ENCODE measurements around the gene CARD9.

The CARD9 gene

DNA sequence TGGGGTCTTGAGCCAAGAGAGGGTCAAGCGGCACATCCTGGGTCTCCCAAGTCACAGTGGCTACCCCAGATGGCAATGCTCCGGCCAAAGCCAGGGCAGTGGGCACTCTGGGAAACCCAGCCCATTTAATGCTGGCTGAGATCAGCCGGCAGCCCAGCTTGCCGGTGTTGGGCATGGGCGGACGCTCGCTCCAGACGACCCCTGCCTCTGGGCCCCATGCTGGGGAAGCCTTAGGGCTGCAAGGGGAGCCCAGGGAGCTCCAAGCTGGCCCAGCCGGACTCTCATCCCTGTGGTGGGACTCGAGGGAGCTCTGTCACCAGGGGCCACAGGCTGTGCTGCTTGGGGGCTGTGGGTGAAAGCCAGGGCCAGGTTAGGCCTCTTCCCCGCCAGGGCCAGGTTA lies 5.9 kb upstream of the CARD9 start:
- no peak for FAIRE-seq

DNA sequence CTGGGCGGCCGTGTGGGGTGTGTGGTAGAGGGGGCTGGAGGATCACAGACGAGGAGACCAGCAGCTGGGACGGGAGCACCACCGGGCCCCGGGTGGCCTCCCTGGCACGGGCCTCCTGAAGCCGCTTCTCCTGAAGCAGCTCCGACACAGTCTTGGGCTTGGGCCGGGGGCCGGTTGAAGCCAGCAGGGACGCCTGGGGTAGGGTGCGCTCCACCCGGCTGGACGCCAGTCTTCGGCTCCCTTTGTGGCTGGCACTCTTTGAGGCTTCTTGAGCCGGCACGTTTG lies 5.5 kb upstream of the CARD9 start:
- no peak for FAIRE-seq

DNA sequence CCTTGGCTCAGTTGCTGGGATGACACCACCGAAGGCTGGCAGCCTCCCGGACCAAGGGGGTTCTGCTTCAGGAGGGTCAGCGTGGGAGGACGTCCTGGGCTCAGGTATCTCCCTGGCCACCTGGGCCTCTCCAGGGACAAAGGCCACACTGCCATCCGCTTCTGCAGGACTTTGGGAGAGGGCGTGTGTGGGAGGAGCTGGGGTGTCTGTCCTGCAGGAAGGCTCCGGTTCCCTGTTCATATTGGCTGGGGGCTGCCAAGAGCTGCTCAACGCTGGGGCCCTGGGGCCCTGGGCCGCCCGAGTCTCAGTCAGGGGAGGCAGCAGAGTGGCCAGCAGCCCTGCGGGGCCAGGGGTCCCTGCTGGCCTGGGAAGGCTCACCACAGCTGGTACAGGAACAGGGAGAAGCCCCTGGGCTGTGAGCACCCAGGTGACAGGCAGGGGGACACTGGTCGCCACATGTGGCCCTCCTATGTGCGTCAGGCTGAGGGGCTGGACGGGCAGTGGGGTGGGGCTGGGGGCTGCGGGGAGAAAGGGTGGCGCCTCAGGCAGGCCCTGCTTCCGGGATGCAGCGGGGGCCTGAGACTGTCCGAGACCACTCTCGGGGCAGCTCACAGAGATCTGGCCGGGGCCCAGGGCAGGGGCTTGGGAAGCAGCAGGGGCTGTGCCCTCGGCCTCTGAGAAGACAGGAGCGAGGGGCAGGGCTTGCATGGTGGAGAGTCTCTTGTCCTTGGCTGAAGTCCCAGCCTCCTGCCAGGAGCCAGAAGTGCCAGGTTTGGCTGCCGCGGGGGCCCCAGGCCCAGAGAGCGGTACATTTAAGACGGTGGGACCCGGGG lies 4.9 kb upstream of the CARD9 start:
- FAIRE-seq: no peak

DNA sequence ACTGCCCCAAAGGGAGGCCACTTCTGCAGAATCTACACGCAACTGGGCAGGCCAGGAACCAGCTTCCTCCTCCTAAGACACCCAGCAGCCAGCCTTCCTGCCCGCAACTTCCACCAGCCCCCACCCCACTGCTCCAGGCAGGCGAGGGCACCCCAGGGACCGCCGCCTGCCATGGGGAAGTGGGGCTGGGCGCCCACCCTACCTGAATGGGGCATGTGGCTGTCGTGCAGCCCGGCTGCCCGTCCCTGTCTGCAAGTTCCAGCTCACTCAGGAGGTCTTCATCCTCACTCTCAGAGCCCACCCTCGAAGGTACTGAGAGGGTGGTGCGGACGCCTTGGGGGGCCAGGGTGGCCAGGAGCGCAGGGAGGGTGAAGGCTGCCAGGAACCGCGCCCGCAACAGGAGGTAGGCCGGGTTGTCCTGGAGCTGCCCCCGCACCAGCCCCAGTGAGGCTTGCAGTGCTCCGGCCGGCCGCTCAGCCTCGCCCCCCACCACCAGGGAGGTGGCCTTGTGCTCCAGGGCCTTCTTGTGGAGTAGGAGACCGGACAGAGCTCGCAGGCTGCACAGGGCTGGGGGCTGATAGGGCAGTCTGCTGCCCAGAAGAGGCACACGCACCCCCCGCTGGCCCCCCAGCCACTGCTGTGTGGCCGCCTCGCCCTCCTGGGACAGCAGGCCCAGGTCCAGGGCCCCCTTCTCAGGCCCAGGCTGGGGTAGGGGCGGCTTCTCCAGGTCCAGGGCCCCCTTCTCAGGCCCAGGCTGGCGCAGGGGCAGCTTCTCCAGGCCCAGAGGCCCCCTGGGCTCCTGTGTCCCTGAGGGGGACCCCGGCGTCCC lies 4.1 kb upstream of the CARD9 start:
- no peak for FAIRE-seq

DNA sequence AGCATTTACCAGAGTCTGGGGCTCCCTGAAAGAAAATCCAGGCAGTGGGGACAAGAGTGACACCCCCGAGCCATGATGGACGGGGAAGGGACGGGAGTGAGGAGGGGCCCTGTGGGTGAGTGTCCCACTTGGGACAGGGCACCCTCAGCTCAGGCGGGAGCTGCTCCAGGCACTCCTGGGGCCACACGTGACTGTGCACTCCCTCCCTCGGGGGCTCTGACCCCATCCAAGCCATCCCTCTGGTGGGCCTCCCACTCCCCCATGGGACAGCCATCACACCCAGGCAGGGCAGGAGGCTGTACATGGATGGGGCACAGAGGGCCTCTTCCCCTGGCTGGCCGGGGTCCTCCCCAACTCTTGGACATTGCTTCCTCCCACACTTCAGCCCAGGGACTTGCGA lies 3.0 kb upstream of the CARD9 start:
- FAIRE-seq: no peak

DNA sequence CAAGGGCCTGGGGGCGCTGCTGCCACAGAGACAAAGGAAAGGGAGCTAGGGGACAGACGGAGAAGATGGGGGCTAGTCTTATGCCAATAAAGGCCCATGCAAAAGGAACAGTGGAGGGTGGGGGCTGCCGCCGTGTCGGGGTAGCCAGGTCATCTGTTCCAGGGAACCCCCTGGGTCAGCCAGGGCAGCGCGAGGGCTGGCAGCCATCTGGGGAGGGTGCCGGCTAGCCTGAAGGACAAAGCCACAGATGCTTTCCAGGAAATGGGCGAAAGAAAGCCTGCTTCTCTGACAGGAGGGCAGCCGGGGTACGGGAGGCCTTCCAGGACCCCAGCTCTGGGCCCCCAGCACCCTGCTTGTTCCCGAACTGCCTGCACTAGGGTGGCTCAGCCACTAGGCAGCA lies 1.6 kb upstream of the CARD9 start:
- no peak for FAIRE-seq

DNA sequence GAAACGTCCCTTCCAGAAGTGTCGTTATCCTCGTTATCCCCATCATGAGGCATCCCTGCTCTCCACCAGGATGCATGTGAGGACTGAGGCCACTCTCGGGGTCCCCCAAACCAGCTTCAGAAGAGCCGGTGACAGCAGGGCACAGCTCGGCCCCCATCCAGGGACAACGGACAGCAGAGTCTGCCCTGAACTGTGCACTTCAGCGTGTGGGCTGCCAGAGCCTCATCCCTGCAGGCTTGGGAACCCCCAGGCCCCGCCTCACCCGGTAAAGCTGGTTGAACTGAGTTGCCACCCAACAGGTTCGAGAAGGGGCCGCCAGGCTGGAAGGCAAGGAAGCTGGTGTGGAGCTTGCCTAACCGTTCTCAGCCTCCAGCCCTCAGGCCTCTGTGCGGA lies 710 bp upstream of the CARD9 start:
- FAIRE-seq: no peak

DNA sequence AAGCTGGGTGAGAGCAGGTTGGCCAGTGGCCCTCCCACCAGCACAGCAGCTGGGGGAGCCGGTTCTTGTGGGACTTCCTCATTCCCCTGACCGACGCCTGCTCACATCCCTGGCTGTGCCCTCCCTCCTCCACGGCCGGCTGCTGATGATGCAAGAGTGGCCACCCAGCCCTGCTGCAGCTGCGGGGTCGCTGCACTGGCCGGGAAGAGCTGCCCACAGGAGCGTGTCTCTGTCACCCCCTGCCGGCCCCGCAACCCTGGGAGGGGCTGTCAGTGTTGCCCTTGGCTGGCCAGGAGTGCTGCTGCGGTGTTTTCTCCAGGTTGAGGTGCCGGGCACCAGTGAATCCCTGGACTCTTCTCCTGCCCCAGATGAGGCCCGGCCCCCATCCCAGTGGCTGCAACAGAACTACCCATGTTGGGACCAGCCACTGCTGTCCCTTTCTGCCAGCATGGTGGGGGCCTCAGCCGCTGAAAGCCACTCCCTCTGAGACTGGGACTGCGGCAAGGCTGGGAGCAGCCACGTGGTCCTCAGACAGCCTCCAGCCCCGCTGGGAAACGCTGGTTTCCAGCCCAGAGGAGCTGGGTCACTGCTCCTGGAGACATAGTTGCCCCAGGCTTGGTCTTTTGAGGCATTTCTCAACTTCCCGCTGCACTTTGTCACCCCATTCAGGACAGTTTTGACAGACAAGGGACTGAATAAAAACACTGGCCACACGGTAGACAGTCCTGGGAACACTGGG lies 739 bp downstream of the CARD9 start:
- FAIRE-seq: no peak

DNA sequence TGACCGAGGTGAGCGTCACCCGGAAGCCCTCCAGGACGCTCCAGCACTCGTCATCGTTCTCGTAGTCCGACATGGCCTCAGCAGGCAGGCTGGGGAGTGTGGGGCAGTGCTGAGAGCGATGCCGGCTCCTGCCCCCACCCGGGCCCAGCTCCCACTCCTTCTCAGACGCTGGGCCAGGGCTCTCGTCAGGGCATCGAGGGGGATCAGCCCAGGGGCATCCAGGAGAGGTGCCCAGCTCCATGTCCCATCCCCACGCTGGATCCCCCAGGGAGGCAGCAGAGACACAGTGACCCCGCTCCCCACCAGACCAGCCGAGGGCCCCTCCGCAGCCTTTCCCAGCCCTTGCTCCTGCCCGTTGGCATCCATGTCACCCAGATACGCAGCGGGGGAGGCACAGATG lies 1.5 kb downstream of the CARD9 start:
- no peak for FAIRE-seq

DNA sequence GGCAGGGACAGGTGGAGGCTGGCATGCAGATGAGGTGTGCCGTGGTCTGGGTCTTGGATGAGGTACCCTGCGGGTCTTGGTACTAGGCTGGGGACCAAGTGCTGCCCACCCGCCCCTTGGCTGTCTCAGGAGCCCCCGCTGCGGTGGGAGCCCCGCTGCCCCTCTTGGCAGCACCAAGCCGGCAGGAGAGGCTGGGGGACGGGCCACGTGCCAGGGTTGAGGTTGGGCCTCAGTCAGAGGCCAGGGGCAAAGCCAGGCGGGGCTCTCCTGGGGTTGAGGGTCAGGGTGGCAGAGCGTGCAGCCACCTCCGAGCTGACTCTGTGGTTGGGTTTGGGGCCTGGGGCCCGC lies 2.0 kb downstream of the CARD9 start:
- FAIRE-seq: no peak

DNA sequence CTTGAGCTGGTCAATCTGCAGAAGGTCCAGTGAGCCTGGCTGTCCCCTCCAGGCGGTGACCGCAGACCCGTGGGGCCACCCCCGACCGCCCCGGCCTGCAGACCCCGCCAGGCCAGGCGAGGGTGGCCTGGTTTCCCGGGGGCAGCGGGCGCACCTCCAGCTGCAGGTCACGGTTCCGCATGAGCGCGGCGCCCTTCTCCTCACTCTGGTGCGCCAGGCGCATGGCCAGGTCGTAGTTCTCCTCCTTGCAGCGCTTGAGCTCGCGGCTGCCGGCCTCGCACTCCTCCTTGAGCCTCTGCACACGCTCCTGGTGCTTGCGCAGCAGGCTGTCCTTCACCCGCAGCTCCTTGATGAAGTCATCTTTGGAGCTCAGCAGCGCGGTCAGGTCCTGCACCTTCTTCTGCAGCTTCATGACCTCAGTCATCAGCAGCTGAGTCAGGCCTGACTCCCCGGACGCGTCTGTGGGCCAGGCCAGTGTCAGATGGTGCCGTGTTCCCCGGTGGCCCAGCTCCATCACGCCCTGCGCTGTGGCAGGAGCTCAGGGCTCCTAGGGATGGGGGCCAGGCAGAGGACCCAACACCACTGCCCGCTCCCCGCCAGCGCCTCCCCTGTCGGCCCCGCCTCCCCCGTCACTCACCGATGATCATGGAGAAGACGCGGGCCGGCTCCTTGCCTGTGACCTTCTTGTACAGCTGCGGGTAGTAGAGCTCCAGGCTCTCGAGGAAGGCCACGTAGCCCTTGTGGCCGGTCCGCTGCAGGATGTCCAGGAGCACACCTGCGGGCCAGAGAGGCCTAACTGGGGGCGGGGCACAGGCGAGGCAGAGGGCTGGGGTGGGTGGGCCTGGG lies 2.6 kb downstream of the CARD9 start:
- no peak for FAIRE-seq

DNA sequence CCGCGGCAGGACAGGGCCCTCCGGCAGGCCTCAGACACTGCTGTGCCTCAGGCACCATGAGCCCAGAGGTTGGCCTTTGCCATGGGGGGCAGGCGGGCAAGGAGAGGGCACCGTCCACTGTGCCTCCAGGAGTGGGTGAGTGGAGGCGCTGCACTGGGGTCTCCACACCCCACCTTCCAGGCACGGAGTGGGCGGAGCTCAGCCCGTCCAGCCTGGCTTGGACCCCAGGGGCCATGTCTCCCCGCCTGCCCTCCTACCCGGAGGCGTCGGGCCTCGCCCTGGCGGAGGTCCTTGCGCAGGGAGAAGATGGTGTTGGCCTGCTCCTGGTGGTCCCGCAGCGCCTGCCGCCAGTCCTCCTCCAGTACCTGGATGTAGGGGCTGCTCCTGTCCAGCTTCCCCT lies 3.4 kb downstream of the CARD9 start:
- no peak for FAIRE-seq

DNA sequence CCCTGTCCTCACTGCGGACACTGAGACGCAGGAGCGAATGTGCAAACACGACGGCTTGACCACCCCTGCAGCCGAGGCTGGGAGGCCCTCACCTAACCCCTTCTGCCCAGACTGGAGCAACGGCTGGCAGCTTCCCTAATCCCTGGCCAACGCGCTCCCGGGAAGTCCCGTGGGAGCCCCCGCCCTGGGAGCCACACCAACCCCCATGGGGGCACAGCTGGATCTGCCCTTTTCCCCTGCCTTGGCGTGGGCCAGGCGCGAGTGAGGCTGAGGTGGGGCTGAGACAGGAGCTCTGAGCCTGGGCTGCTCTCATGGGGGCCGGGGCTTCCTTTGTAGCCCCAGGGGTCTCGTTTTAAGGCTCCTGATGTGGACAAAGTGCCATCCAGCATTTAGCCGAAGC lies 5.3 kb downstream of the CARD9 start:
- no peak for FAIRE-seq

DNA sequence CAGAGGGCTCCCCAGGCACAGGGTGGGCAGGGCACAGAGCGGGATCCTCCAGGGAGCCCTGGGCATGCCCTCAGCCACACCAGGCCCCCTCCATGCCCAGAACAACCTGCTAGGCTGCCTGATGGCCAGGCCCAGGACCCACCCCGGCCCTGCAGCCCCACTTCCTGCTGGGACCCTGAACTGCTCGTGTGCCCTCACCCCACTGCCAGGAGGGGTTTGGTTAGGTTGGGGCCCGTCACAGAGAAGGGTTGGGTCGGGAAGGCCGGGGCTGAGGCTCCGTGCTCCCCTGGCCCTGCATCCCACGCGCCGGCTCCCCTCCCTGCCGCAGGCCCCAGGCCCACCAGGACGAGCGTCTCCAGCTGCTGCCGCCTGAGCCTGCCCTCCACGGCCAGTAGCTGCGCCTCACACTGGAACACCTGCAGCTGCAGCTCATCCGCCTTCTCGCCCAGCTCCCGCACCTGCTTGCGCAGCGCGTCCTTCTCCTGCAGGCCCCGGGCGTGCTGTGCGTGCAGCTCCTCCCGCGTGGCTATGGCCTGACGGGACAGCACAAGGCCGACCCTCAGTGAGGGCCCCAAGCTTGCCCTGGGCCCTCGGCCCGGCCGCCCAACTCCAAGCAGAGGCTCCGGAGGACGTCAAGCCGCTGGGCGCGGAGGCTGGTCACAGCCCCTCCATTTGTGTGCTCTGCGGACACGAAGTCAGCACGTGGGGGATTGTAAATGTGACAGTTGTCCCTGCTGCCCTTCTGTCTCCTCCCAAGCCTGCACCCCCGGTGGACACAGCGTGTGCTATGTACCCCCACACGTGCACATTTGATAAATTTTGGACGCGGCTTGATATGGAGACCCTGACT lies 5.9 kb downstream of the CARD9 start:
- FAIRE-seq: no peak

DNA sequence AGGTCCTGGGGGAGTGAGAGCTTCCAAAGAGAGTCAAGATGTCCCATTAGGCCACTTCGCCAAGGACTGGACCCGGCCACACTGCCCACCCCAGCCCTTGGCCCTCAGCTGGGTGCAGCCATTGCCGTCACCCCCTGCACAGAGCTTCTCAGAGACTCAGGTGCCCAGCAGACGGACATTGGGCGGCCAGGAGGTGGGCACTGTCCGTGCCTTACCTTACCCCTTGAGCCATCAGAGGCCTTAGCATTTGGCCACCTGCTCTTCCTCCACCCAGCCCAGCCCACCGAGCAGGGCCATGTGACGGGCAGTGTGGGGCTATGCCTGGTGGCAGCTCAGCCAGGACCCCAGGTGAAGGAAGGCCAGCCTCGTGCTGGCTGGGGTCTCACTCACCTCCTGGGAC lies 6.6 kb downstream of the CARD9 start:
- no peak for FAIRE-seq

DNA sequence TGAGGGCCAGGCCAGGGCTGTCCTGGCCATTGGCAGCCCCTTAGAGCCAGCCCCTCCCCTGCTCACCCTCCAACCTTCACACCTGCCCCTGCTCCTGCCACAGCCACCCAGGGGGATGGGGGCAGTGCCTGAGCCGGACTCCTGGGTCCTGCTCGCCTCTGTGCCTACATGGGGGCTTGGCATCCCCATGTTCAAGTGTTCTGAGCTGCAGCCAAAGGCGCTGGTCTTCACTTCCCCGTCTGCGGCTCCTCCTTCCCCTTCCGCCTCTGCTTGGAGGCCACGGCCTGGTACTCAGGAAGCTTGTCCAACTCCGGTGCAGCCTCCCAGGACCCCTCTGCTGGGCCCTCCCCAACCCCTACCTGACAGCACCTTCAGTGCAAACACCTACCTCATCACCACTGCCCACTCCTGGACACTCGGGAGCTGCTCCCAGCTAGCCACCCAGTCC lies 7.7 kb downstream of the CARD9 start:
- no peak for FAIRE-seq

DNA sequence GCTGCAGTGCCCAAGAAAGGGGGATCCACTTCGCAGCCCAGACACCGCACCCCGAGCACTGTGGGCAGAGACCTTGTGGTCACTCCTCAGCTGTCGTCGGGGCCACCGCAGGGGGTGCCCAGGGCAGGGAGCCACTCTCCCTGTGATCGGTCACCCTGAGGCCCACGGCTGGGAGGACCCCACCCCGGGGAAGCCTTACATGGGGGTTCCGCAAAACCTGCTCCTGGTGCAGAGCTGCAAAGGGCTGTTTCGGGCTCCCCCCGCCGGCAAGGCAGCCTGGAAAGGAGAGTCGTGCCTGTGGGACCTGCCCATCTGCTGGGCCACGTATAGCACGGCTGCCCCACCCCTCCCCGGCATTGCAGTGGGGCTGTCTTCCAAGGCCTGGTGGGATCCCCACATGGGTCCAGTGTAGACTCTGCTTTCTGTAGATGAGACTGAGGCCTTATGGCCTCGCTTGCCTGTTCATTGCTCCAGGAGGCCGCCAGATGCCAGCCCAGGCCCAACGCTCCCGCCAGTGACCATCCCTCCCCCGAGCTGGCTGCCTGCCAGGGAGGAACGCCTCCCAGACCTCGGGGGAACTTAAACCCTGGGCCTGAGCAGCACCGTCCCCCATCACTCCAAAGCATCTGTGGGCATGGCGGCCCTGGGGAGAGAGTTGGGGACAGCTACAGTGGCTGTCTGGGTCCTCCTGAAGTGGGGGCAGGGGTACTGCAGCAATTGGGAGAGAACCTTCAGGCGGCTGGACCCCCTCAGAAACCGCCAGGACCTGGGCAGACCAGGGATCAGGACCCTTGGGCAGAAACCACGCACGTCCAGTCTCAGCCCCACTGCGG lies 8.3 kb downstream of the CARD9 start:
- no peak for FAIRE-seq

DNA sequence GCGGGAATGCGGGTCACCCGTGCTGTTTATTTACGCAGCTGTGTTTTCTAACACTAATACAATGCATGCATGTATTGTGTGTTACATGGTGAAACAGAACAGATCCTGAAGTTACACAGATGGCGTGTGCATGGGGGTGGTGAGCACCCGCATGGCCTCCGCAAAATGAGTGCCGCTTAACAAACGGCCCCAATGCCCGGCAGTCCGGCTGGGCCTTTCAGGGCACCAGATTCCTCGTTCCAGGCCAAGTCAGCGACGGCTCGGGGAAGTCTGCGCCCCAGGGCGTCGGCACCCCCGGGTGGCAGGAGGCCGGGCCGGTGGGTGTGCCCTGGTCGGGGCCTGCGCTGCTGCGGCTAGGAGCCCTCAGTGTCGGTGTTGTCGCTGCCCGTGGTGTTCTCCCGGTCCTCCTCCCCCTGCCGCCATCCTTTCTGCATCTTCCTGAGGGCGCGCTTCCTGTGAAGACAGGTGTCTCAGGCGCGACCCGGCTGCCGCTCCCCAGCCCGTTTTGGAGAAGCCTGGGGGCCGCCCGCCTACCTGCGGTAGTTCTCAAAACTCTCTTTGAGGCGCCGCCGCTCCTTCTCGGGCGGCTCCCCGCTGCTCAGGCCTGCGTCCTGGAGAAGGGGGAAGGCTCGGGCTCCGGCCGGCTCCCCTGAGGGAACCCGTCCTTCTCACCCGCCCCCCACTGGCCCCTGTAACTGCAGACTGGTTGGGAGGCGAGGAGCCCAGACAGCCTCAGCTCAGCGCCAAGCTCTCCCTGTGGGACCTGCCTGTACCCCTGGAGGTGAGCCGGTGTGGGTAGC lies 9.3 kb downstream of the CARD9 start:
- no peak for FAIRE-seq

DNA sequence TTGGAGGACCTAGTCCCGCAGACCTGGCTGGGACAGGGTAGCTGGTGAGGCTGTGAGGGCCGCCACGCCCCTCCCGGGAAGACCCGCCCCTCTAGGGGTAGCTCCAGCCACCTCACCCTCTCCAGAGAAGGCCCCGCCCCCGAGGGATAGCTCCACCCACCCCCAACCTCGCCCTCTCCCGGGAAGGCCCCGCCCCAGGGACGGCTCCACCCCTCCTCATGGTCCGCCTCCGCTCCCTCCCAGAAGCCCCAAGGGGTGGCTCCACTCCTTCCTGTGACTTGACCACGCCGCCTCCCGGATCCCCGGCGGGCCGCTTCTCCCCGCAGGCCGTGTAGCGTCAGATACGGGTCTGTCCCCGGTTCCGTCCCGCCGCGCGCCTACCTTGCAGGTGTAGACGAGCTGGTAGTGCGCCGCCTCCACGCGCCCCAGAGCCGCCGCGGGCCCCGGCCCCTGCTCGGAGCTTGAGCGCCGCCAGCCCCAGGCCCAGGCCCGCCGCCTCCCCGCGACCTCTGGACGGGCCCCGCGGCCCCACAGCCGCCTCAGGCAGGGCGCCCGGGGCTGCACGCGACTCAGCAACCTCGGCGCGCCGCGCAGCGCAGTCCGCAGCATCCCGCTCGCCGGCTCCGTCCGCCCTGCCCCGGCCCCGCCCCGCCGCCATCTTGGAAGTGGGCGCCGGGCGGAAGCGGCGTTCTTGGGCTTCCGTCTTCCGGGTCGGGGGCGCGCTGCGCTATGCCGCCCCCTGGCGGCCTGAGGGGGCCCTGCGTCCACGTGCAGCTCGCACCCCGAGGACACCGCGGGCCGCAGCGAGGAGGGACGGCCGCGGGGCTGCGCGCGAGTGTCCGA lies 10.1 kb downstream of the CARD9 start, which contains the start of gene DNLZ:
Gene DNLZ, minus strand, starts transcription at position 639 of the 843 bp plus-strand sequence. Its CDS starts 30 bp downstream, at position 609.
- no peak for FAIRE-seq
